ENCODE results near the gene GSDME. TPM values are rescaled to one million over a fixed set of nuclear protein-coding genes. Genes with fewer than 3 reads are reported as not detected.

The GSDME gene
- total and polyA plus RNA-seq, 2 donors (not counting 1 experiment from before 2014, with no cell fraction given) = 40.8 to 57.1 TPM

- Histone ChIP-seq H3K27ac (ENCODE audit: insufficient read depth, low read length) (no peak overlapping the region), H3K9me3 (ENCODE audit: control insufficient read depth, insufficient read depth, low read depth, low read length) (no peaks in the 10 kb centered on the region), H3K4me1 (ENCODE audit: control insufficient read depth, extremely low read depth, insufficient read depth, low read length) (peaks cover 3% of the 10 kb centered on the region), H3K36me3 (ENCODE audit: control insufficient read depth, insufficient read depth, low read length) (no peaks in the 10 kb centered on the region), H3K4me3 (replicated peaks in 1 of 4; ENCODE audit: control extremely low read depth in 1 of 4, insufficient read depth in 1 of 4, low read depth in 3 of 4, low read length in 4 of 4) (no peak overlapping the region), H2AFZ (ENCODE audit: low read length) (no peak overlapping the region), H3K9ac (ENCODE audit: insufficient read depth, low read length) (no peak overlapping the region), H3K4me2 (ENCODE audit: extremely low read depth, insufficient read depth, low read length) (no peak overlapping the region), H3K79me2 (ENCODE audit: control insufficient read depth, insufficient read depth, low read length) (no peaks in the 10 kb centered on the region), H3K27me3 (ENCODE audit: control insufficient read depth, insufficient read depth, low read length) (no peaks in the 10 kb centered on the region), H4K20me1 (ENCODE audit: control insufficient read depth, extremely low read depth, insufficient read depth, low read length) (no peaks in the 10 kb centered on the region)
- peak; percentile 54 to 56 for DNase-seq (ENCODE audit: low read depth in 2 of 2)
- TF ChIP-seq CTCF (conservative IDR thresholded peaks at IDR 0.05 in 1 of 2, IDR thresholded peaks at IDR 0.05 in 1 of 2; ENCODE audit: low read depth in 1 of 2, low read length in 2 of 2) = peak; percentile 20 to 56
- no peak for TF ChIP-seq EZH2 (IDR thresholded peaks at IDR 0.05; ENCODE audit: low read length, missing control alignments)
These were observed 41.4 kb downstream of the GSDME start for GRCh38 chr7:24715661-24716479.

DNA sequence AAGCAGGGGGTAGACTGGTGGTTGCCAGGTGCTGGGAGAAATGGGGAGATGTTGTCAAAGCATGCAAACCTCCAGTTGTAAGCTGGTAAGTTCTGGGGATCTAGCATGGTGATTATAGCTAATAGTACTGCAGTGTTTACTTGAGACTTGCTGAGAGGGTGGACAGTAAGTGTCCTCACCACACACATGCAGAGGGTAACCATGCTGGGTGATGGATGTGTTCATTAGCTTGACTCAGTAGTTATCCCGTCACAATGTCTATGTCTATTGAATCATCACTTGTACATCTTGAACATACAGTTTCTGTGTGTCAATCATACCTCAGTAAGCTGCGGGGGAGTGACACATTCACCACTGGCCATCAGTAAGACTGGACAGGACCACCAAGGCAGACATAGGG, 42.1 kb downstream of the GSDME start:
- no peaks in the 10 kb centered on the region for H3K36me3 ChIP-seq (ENCODE audit: control insufficient read depth, insufficient read depth, low read length)

DNA sequence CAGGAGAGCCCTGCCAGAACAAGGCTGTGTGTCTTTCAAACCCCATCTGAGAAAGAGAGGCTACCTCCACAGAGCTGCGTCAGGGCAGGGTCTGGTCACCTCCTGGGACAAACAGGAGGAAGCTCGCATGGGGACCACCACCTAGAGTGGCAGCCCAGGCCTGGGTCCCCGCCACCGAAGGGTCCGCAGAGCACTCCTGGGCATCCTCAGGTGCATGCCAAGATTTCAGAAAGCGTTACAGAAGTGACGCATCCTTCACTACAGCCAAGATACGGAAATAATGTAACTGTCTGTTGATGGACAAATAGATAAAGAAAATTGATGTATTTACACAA, 42.6 kb downstream of the GSDME start:
- DNase-seq (ENCODE audit: low read depth in 2 of 2) = no peak
- H3K27ac ChIP-seq (ENCODE audit: insufficient read depth, low read length) = no peak overlapping the region
- no peak overlapping the region for H3K9ac ChIP-seq (ENCODE audit: insufficient read depth, low read length)
- no peak overlapping the region for H3K4me3 ChIP-seq (replicated peaks in 1 of 4; ENCODE audit: control extremely low read depth in 1 of 4, insufficient read depth in 1 of 4, low read depth in 3 of 4, low read length in 4 of 4)
- H3K36me3 ChIP-seq (ENCODE audit: control insufficient read depth, insufficient read depth, low read length) = no peaks in the 10 kb centered on the region
- no peak overlapping the region for H2AFZ ChIP-seq (ENCODE audit: low read length)
- no peak overlapping the region for H3K4me2 ChIP-seq (ENCODE audit: extremely low read depth, insufficient read depth, low read length)
- no peaks in the 10 kb centered on the region for H3K27me3 ChIP-seq (ENCODE audit: control insufficient read depth, insufficient read depth, low read length)
- no peaks in the 10 kb centered on the region for H4K20me1 ChIP-seq (ENCODE audit: control insufficient read depth, extremely low read depth, insufficient read depth, low read length)
- H3K79me2 ChIP-seq (ENCODE audit: control insufficient read depth, insufficient read depth, low read length) = no peaks in the 10 kb centered on the region
- H3K4me1 ChIP-seq (ENCODE audit: control insufficient read depth, extremely low read depth, insufficient read depth, low read length) = peaks cover 3% of the 10 kb centered on the region
- H3K9me3 ChIP-seq (ENCODE audit: control insufficient read depth, insufficient read depth, low read depth, low read length) = no peaks in the 10 kb centered on the region
- no peak for TF ChIP-seq EZH2 (IDR thresholded peaks at IDR 0.05; ENCODE audit: low read length, missing control alignments)
- no peak for TF ChIP-seq CTCF (conservative IDR thresholded peaks at IDR 0.05 in 1 of 2, IDR thresholded peaks at IDR 0.05 in 1 of 2; ENCODE audit: low read depth in 1 of 2, low read length in 2 of 2)

More for the DNA sequence above, 42.1 kb downstream of the GSDME start:
- Histone ChIP-seq H3K4me3 (replicated peaks in 1 of 4; ENCODE audit: control extremely low read depth in 1 of 4, insufficient read depth in 1 of 4, low read depth in 3 of 4, low read length in 4 of 4) (no peak overlapping the region), H2AFZ (ENCODE audit: low read length) (no peak overlapping the region), H3K4me1 (ENCODE audit: control insufficient read depth, extremely low read depth, insufficient read depth, low read length) (peaks cover 3% of the 10 kb centered on the region), H3K9me3 (ENCODE audit: control insufficient read depth, insufficient read depth, low read depth, low read length) (no peaks in the 10 kb centered on the region), H3K27ac (ENCODE audit: insufficient read depth, low read length) (no peak overlapping the region), H4K20me1 (ENCODE audit: control insufficient read depth, extremely low read depth, insufficient read depth, low read length) (no peaks in the 10 kb centered on the region), H3K27me3 (ENCODE audit: control insufficient read depth, insufficient read depth, low read length) (no peaks in the 10 kb centered on the region), H3K9ac (ENCODE audit: insufficient read depth, low read length) (no peak overlapping the region), H3K79me2 (ENCODE audit: control insufficient read depth, insufficient read depth, low read length) (no peaks in the 10 kb centered on the region), H3K4me2 (ENCODE audit: extremely low read depth, insufficient read depth, low read length) (no peak overlapping the region)
- no peak for DNase-seq (ENCODE audit: low read depth in 2 of 2)
- TF ChIP-seq EZH2 (IDR thresholded peaks at IDR 0.05; ENCODE audit: low read length, missing control alignments) (no peak), CTCF (conservative IDR thresholded peaks at IDR 0.05 in 1 of 2, IDR thresholded peaks at IDR 0.05 in 1 of 2; ENCODE audit: low read depth in 1 of 2, low read length in 2 of 2) (no peak)

All from fibroblast of lung (primary cell).